ENCODE results near the gene KAZN. TPM values are rescaled to one million over a fixed set of nuclear protein-coding genes. Genes with fewer than 3 reads are reported as not detected.

Gene KAZN
- total RNA-seq, 3 donors from 2014 or later, result 12.2 to 16.4 (median 16.2) TPM

DNA sequence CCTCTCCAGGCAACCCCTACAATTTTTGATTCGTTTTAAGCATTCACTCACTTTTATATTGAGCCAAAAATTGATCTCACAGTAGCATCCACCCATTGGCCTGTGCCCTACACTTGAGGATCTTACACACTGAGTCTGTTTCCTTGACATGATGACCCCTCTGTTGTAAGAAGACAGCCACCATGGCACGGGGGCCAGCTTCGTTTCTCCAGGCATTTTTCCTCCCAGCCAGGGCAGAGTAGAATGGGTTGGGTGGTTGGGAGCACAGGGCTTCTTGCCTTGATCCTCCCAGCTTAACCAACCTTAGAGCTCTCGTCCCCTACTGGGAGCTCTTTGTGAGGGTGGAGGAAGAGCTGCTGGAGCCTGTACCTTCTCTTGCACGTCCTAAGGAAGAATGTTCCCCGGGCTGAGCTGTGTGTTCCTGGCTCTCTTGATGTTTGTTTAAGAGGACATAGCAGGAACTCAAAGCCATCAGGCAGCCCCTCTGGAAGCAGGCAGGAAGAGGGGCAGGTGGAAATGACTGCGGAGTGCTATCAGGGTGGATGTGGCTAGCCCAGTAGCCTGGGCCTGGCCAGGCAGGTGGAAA, 341.9 kb downstream of the KAZN start:
- no peaks in the 10 kb centered on the region for H3K9me3 ChIP-seq
- no peak overlapping the region for H3K4me3 ChIP-seq
- no peak overlapping the region for H3K27ac ChIP-seq
- no peaks in the 10 kb centered on the region for H3K27me3 ChIP-seq
- H3K4me1 ChIP-seq, result peaks cover 8 to 10% of the 10 kb centered on the region in 2 donors
- no peak for DNase-seq (ENCODE audit: low spot score in 2 of 2)
- TF ChIP-seq, protein P1, sequence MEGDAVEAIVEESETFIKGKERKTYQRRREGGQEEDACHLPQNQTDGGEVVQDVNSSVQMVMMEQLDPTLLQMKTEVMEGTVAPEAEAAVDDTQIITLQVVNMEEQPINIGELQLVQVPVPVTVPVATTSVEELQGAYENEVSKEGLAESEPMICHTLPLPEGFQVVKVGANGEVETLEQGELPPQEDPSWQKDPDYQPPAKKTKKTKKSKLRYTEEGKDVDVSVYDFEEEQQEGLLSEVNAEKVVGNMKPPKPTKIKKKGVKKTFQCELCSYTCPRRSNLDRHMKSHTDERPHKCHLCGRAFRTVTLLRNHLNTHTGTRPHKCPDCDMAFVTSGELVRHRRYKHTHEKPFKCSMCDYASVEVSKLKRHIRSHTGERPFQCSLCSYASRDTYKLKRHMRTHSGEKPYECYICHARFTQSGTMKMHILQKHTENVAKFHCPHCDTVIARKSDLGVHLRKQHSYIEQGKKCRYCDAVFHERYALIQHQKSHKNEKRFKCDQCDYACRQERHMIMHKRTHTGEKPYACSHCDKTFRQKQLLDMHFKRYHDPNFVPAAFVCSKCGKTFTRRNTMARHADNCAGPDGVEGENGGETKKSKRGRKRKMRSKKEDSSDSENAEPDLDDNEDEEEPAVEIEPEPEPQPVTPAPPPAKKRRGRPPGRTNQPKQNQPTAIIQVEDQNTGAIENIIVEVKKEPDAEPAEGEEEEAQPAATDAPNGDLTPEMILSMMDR (IDR thresholded peaks at IDR 0.05), result no peak
- no peak for TF ChIP-seq POLR2A (IDR thresholded peaks at IDR 0.05)
- intact Hi-C loops (cut with DNase I; ENCODE audit: low total_unique reads), result no loop called here
- H3K36me3 ChIP-seq, result no peaks in the 10 kb centered on the region

DNA sequence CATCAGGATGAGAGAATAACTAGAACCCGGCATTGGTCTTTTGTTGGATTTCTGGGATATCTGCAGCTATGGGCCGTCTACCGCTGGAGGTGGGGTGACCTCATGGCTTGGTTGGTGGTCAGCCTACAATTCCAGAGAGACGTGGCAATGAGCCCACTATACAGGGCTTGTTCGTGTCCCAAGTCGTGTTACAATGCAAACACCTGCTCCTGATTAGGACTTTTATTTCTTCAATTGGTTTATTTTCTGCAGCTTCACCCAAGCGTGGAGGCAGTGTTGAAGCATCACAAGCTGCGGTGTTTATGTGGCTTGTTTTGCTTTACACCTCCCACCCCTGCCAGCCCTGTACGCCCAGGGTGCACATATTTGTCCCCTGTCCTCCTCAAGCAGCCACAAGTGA, 343.4 kb downstream of the KAZN start:
- Histone ChIP-seq H3K4me1 (peaks cover 19 to 21% of the 10 kb centered on the region in 2 donors), H3K4me3 (no peak overlapping the region), H3K36me3 (no peaks in the 10 kb centered on the region), H3K9me3 (no peaks in the 10 kb centered on the region), H3K27me3 (no peaks in the 10 kb centered on the region), H3K27ac (peak overlapping the region in 1 of 2 donors; percentile 12)
- TF ChIP-seq, protein P1 (IDR thresholded peaks at IDR 0.05), result no peak
- TF ChIP-seq POLR2AphosphoS5 (IDR thresholded peaks at IDR 0.05) (no peak), POLR2A (IDR thresholded peaks at IDR 0.05) (no peak)
- intact Hi-C loops (cut with DNase I; ENCODE audit: low total_unique reads), result no loop called here
- no peak for DNase-seq (ENCODE audit: low spot score in 2 of 2)

DNA sequence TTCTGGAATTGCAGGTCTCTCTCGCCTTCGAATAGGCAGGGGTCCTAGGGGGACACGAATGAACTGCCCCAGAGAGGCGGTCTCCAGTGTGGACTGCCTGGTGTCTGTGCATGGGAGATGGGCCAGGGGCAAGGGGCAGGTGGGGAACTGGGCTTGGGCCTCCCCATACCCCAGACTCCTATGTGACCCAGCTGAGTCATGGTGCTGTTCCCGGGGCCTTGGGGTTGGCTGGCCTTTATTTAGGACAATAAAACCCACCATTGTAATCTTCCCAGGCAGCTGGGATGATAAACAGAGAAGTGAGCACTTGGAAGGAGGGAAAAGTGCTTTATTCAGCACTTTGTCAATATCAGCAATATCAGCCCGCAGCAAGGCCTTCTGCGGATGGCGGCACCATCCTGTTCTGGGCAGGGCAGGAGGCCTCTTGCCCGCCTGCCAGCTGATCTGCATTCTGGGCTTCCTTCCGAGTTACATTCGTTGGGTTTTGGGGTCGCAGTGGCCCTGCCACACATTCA, 346.0 kb downstream of the KAZN start:
- peak overlapping the region; percentile 96 to 97 for H3K27ac ChIP-seq
- no peaks in the 10 kb centered on the region for H3K9me3 ChIP-seq
- peaks cover 19 to 27% of the 10 kb centered on the region in 2 donors for H3K4me1 ChIP-seq

DNA sequence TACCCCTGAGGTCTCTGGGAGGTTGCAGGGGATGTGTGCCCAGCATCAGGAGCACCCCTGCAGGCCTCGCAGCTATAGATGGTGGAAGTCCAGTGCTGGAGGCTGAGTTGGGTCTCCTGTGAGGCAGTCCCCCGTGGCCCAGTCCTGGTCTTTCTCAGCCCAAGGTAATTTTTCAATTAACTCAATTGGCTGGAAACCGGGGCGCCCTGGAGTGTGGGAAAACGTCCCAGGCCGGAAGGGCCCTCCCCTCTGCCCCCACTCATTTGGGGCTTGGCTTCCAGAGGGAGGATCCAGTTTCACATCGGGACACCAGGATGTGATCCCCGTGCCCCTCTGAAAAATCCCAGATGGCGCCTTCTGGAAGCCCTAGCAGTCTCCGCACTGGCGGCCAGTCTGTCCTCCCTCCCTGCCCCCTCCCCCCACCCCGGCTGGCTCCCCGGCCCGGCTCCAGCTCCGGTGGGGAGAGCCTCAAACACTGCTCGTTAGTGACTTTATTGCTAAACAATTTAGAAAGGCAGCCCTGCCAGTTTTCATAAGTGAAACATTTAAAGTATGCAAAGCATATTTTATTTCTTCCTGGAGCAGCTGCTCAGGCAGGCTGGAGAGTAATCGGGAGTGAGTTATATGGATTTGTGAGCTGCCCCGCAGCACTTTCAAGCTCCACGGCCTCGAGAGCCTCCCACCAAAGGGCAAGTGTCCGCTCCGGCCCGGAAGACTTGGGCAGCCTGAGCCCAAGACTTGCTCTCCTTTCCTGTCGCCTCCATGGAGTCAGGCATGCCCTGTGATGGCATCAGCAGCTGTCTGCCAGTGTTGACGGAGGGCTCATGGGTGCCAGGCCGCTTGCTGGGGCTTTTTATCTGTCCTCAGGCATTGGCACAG, 346.9 kb downstream of the KAZN start:
- TF ChIP-seq POLR2AphosphoS5 (IDR thresholded peaks at IDR 0.05) (no peak), POLR2A (IDR thresholded peaks at IDR 0.05) (no peak)
- TF ChIP-seq, protein P1 (IDR thresholded peaks at IDR 0.05), result no peak
- peak overlapping the region; percentile 96 to 97 for H3K27ac ChIP-seq
- H3K9me3 ChIP-seq, result no peaks in the 10 kb centered on the region
- peak in 1 of 2 donors; percentile 80 for DNase-seq (ENCODE audit: low spot score in 2 of 2)
- H3K27me3 ChIP-seq, result no peaks in the 10 kb centered on the region
- intact Hi-C loops (cut with DNase I; ENCODE audit: low total_unique reads), result loop anchor here (2.0 kb wide), 1 partner anchor 53 kb away; no protein-coding TSS in a partner anchor
- peak overlapping the region; percentile 2 to 60 (median 35) for H3K4me3 ChIP-seq
- H3K4me1 ChIP-seq, result peaks cover 19 to 26% of the 10 kb centered on the region in 2 donors
- H3K36me3 ChIP-seq, result no peaks in the 10 kb centered on the region

More for the DNA sequence above, 346.0 kb downstream of the KAZN start:
- intact Hi-C loops (cut with DNase I; ENCODE audit: low total_unique reads), result no loop called here
- no peaks in the 10 kb centered on the region for H3K27me3 ChIP-seq
- peak overlapping the region in 1 of 3 donors; percentile 60 for H3K4me3 ChIP-seq
- no peaks in the 10 kb centered on the region for H3K36me3 ChIP-seq
- DNase-seq (ENCODE audit: low spot score in 2 of 2), result no peak
- TF ChIP-seq POLR2AphosphoS5 (IDR thresholded peaks at IDR 0.05), result no peak
- TF ChIP-seq, protein P1 (IDR thresholded peaks at IDR 0.05), result no peak

DNA sequence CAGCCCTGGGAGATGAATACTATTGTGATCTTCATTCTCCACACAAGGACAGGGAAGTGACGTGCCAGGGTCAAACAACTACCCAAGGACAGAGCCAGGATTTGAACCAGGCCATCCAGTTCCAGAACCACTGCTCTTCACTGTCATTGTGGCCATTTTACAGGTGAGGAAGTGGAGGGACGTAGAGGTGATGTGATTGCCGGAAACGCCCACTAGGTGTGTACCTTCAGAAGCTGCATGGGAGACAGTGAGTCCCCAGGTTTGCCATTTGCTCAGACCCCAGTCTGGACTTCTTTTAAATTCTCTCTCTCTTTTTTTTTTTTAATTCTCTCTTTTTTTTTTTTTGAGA, 347.5 kb downstream of the KAZN start:
- H3K9me3 ChIP-seq, result no peaks in the 10 kb centered on the region
- no peaks in the 10 kb centered on the region for H3K27me3 ChIP-seq
- H3K4me3 ChIP-seq, result peak overlapping the region; percentile 2 to 60 (median 35)
- TF ChIP-seq, protein P1 (IDR thresholded peaks at IDR 0.05), result no peak
- TF ChIP-seq POLR2AphosphoS5 (IDR thresholded peaks at IDR 0.05), result no peak
- TF ChIP-seq POLR2A (IDR thresholded peaks at IDR 0.05), result no peak
- no peaks in the 10 kb centered on the region for H3K36me3 ChIP-seq
- H3K4me1 ChIP-seq, result peaks cover 19 to 25% of the 10 kb centered on the region in 2 donors
- DNase-seq (ENCODE audit: low spot score in 2 of 2), result no peak
- intact Hi-C loops (cut with DNase I; ENCODE audit: low total_unique reads), result loop anchor here (2.0 kb wide), 1 partner anchor 53 kb away; no protein-coding TSS in a partner anchor
- peak overlapping the region; percentile 96 to 97 for H3K27ac ChIP-seq
